ENCODE results near the gene THRA.

DNA sequence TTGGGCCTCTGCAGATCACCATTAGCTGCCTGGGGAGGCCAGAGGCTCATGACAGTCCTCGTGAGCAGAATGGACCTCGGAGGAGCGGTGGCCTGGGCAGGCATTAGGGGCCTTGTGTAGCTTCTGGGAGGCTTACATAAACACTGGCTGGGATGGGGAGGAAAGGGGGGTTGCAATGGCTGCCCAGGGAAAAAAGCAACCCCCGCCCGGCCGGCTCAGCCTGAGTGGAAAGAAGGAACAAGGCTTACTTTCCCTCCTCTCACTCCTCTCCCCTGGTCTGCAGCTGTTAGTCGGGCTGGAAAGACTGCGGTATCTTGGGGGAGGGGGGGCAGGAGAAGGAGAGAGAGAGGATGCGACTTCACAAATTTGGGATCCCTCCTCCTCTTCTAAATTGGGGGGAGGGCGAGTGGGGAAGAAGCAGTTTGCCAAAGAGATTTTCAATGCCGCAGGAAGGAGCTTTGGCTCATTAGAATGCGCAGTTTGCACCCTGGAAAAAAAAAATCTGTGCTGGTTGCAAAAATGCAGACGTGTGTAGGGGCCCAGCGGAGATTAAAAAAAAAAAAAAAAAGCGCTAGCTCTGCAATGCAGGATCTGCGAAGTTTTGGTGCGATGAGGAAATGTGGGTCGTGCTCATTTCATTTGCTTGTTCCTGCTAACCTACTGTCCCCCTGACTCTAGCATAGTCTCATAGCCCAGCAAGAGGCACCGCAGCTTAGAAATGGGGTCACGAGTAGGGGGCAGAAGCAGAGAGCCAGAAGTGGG is 44.2 kb downstream of the THRA start:
- TF ChIP-seq, protein P1, sequence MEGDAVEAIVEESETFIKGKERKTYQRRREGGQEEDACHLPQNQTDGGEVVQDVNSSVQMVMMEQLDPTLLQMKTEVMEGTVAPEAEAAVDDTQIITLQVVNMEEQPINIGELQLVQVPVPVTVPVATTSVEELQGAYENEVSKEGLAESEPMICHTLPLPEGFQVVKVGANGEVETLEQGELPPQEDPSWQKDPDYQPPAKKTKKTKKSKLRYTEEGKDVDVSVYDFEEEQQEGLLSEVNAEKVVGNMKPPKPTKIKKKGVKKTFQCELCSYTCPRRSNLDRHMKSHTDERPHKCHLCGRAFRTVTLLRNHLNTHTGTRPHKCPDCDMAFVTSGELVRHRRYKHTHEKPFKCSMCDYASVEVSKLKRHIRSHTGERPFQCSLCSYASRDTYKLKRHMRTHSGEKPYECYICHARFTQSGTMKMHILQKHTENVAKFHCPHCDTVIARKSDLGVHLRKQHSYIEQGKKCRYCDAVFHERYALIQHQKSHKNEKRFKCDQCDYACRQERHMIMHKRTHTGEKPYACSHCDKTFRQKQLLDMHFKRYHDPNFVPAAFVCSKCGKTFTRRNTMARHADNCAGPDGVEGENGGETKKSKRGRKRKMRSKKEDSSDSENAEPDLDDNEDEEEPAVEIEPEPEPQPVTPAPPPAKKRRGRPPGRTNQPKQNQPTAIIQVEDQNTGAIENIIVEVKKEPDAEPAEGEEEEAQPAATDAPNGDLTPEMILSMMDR (IDR thresholded peaks at IDR 0.05) = no peak
- TF ChIP-seq POLR2A (IDR thresholded peaks at IDR 0.05) = no peak
- no peak for TF ChIP-seq POLR2AphosphoS5 (IDR thresholded peaks at IDR 0.05)
- no peak for TF ChIP-seq EP300 (IDR thresholded peaks at IDR 0.05)
